Smooth muscle cell (in vitro differentiated cells): Measurements from ENCODE around the gene CDH11. TPM values are rescaled to one million over a fixed set of nuclear protein-coding genes. Genes with fewer than 3 reads are reported as not detected.
A peak's percentile ranks its signal among the peaks of the same experiment; 100 is the strongest.

Experiments
- DNase-seq: peaks from one replicate; lab custom pipeline; 2025; ENCODE audit not compliant: unreplicated experiment; lab: John Stamatoyannopoulos, UW
- H2AFZ ChIP-seq: fragments of 200-600 bp; sonication (generic); 2 replicates; pipeline ENCODE4 v1.6.0; 2016; ENCODE audit warnings: antibody characterized with exemption, low read depth, mild to moderate bottlenecking
- H3F3A ChIP-seq: fragments of 200-600 bp; sonication (generic); 2 replicates; pipeline ENCODE4 v1.6.0; 2017; ENCODE audit warnings: antibody characterized with exemption, low read depth
- H3K27ac ChIP-seq: fragments of 200-600 bp; sonication (generic); 2 replicates; pipeline ENCODE4 v1.5.1; 2016; ENCODE audit warnings: low read depth, mild to moderate bottlenecking
- H3K27me3 ChIP-seq: fragments of 200-600 bp; sonication (generic); 2 replicates; pipeline ENCODE4 v1.6.1; 2016; ENCODE audit warnings: low read depth, mild to moderate bottlenecking
- H3K36me3 ChIP-seq: fragments of 200-600 bp; sonication (generic); 2 replicates; pipeline ENCODE4 v1.5.1; 2016; ENCODE audit warnings: low read depth
- H3K4me1 ChIP-seq: fragments of 200-600 bp; sonication (generic); 2 replicates; pipeline ENCODE4 v1.5.1; 2016; ENCODE audit warnings: low read depth
- H3K4me2 ChIP-seq: fragments of 200-600 bp; sonication (generic); 2 replicates; pipeline ENCODE4 v1.6.0; 2016; ENCODE audit warnings: mild to moderate bottlenecking
- H3K4me3 ChIP-seq: fragments of 200-600 bp; sonication (generic); 2 replicates; pipeline ENCODE4 v1.5.1; 2016; ENCODE audit warnings: mild to moderate bottlenecking
- H3K79me2 ChIP-seq: fragments of 200-600 bp; sonication (generic); 2 replicates; pipeline ENCODE4 v1.6.0; 2016; ENCODE audit warnings: low read depth, mild to moderate bottlenecking
- H3K9ac ChIP-seq: fragments of 200-600 bp; sonication (generic); 2 replicates; pipeline ENCODE4 v1.6.0; 2016; ENCODE audit warnings: low read depth
- H3K9me3 ChIP-seq: fragments of 200-600 bp; sonication (generic); replicated peaks from 2 replicates; pipeline ENCODE4 v1.5.1; 2016; ENCODE audit warnings: low read depth
- H4K20me1 ChIP-seq: fragments of 200-600 bp; sonication (generic); 2 replicates; pipeline ENCODE4 v1.6.0; 2016; ENCODE audit warnings: low read depth
- CTCF ChIP-seq: fragments of 200-600 bp; sonication (generic); IDR thresholded peaks from 2 replicates; pipeline ENCODE4 v1.5.1; 2017; ENCODE audit warnings: borderline replicate concordance, mild to moderate bottlenecking, antibody characterized with exemption; ENCODE audit not compliant: insufficient read depth, poor library complexity, severe bottlenecking
- WGBS: methylation state at CpG from one replicate; pipeline ENCODE4 v1.1.7; 2016; ENCODE audit warnings: low lambda C conversion rate; 5-methylcytosine and 5-hydroxymethylcytosine counted together
- polyA plus RNA-seq: library from polyadenylated mRNA; unstranded; fragments of >200 nt; fragmentation: Nextera tagmentation; extraction: Ambion mirVana; gene quantifications from 2 replicates; pipeline ENCODE4 v1.2.1, GENCODE V29; 2016
- total RNA-seq: library from RNA; depleted of rRNA; stranded (reverse); fragments of >200 nt; gene quantifications from 2 replicates; pipeline ENCODE4 v1.2.3, GENCODE V29; 2014

Gene CDH11
- total and polyA plus RNA-seq, 2 experiments from 2014 or later = 1,034 to 1,251 TPM

- no peaks in the 10 kb centered on the region for H3K9me3 ChIP-seq
- no peak for DNase-seq
- no peak for TF ChIP-seq CTCF
- peaks cover 4% of the 10 kb centered on the region for H3K36me3 ChIP-seq
- H3F3A ChIP-seq = peaks cover 67% of the 10 kb centered on the region
- H3K9ac ChIP-seq = no peak overlapping the region
- H3K27me3 ChIP-seq = no peaks in the 10 kb centered on the region
- peaks cover 11% of the 10 kb centered on the region for H3K79me2 ChIP-seq
- peak overlapping the region; percentile 1 for H3K4me2 ChIP-seq
- no peak overlapping the region for H2AFZ ChIP-seq
- no peak overlapping the region for H3K4me3 ChIP-seq
- WGBS = 65% methylated on average over 2 of the region's 2 CpGs
- H3K27ac ChIP-seq = peak overlapping the region; percentile 86
- H4K20me1 ChIP-seq = peaks cover 13% of the 10 kb centered on the region
- no peaks in the 10 kb centered on the region for H3K4me1 ChIP-seq
Observed at GRCh38 chr16:64962786-64963185, 159.1 kb downstream of the CDH11 start.

GRCh38 chr16:64957246-64957645 lies 164.6 kb downstream of the CDH11 start:
- no peak for TF ChIP-seq CTCF
- Histone ChIP-seq H3F3A (peaks cover 81% of the 10 kb centered on the region), H3K4me1 (peaks cover 12% of the 10 kb centered on the region), H3K4me2 (no peak overlapping the region), H3K36me3 (peaks cover 4% of the 10 kb centered on the region), H3K79me2 (peaks cover 4% of the 10 kb centered on the region), H3K4me3 (no peak overlapping the region), H4K20me1 (peaks cover 6% of the 10 kb centered on the region), H3K27me3 (no peaks in the 10 kb centered on the region), H3K9me3 (no peaks in the 10 kb centered on the region), H3K27ac (peak overlapping the region; percentile 86), H2AFZ (no peak overlapping the region), H3K9ac (no peak overlapping the region)
- 69% methylated on average over 3 of the region's 3 CpGs for WGBS
- no peak for DNase-seq

- H2AFZ ChIP-seq = no peak overlapping the region
- peak overlapping the region; percentile 29 for H3K9ac ChIP-seq
Observed at GRCh38 chr16:64952177-64952576, 169.7 kb downstream of the CDH11 start.

More at GRCh38 chr16:64952177-64952576, 169.7 kb downstream of the CDH11 start:
- Histone ChIP-seq H3K9me3 (no peaks in the 10 kb centered on the region), H3K4me3 (no peak overlapping the region), H3F3A (peaks cover 80% of the 10 kb centered on the region), H3K4me1 (peaks cover 12% of the 10 kb centered on the region), H3K4me2 (peak overlapping the region; percentile 73), H3K27ac (peak overlapping the region; percentile 86), H3K79me2 (no peaks in the 10 kb centered on the region), H4K20me1 (peaks cover 14% of the 10 kb centered on the region), H3K27me3 (no peaks in the 10 kb centered on the region), H3K36me3 (peaks cover 26% of the 10 kb centered on the region)
- no peak for DNase-seq
- no peak for TF ChIP-seq CTCF
